Esophagus squamous epithelium (tissue), 5 donors: ENCODE results near the gene CCDC187. TPM values are rescaled to one million over a fixed set of nuclear protein-coding genes. Genes with fewer than 3 reads are reported as not detected.

Source experiments
- DNase-seq: peaks from one replicate; lab custom pipeline; 2025; lab: John Stamatoyannopoulos, UW
- H3K27ac ChIP-seq, 4 donors: fragments of 200-600 bp; sonication (generic); one replicate each; pipeline ENCODE4 v1.5.1; 2016 to 2019; ENCODE audit warnings: mild to moderate bottlenecking in 1 of 4
- H3K27me3 ChIP-seq, 4 donors: fragments of 200-600 bp; sonication (generic); 1 replicate in 3 of 4; 2 replicates in 1 of 4; pipeline versions ENCODE4 v1.5.1 to v1.6.0; 2017 to 2021; ENCODE audit warnings: antibody characterized with exemption in 1 of 4
- H3K36me3 ChIP-seq, 3 donors: fragments of 200-600 bp; sonication (generic); one replicate each; pipeline ENCODE4 v1.5.1; 2016 to 2019
- H3K4me1 ChIP-seq, 3 donors: fragments of 200-600 bp; sonication (generic); one replicate each; pipeline ENCODE4 v1.5.1; 2017 to 2019
- H3K4me3 ChIP-seq, 4 donors: fragments of 200-600 bp; sonication (generic); 1 replicate in 3 of 4; 2 replicates in 1 of 4; pipeline ENCODE4 v1.5.1; 2016 to 2019; ENCODE audit warnings: mild to moderate bottlenecking in 2 of 4, moderate library complexity in 1 of 4
- H3K9me3 ChIP-seq, 3 donors: fragments of 200-600 bp; sonication (generic); one replicate each; pipeline ENCODE4 v1.5.1; 2016 to 2019
- CTCF ChIP-seq, 6 experiments: fragments of 450-650 bp in 4 of 6; fragments of 200-600 bp in 2 of 6; sonication (generic) in 2 of 6; IDR thresholded peaks; one replicate each; pipeline ENCODE4 v1.5.1; 2016 to 2019; ENCODE audit warnings: antibody characterized with exemption in 6 of 6, mild to moderate bottlenecking in 4 of 6, moderate library complexity in 4 of 6
- POLR2A ChIP-seq, 4 donors: fragments of 450-650 bp; IDR thresholded peaks; one replicate each; pipeline ENCODE4 v1.6.1; 2017; ENCODE audit warnings: antibody characterized with exemption in 4 of 4, mild to moderate bottlenecking in 4 of 4, moderate library complexity in 3 of 4
- WGBS, 2 donors: methylation state at CpG; one replicate each; pipeline ENCODE4 v1.1.5; 2018; 5-methylcytosine and 5-hydroxymethylcytosine counted together
- intact Hi-C: fragments of 100-400 bp; cut with DNase I; formaldehyde crosslinking; loops from one replicate; pipeline ENCODE4 v1.15.0; 2022
- total RNA-seq, 4 donors: library from RNA; depleted of rRNA; stranded (reverse); fragments of >200 nt; gene quantifications; one replicate each; pipeline ENCODE4 v1.1.0, GENCODE V29; 2016
- donor health status: DM: yes; HTN: yes; CAD: no.

CCDC187 gene
- total RNA-seq, 4 donors from 2014 or later, result not detected

- intact Hi-C loops, result no loop called here
- Histone ChIP-seq H3K27me3 (peaks cover 0 to 73% (median 0%) of the 10 kb centered on the region in 4 donors), H3K9me3 (no peaks in the 10 kb centered on the region), H3K4me3 (no peak overlapping the region), H3K27ac (no peak overlapping the region), H3K4me1 (peaks cover 0 to 8% (median 0%) of the 10 kb centered on the region in 3 donors), H3K36me3 (no peaks in the 10 kb centered on the region)
- no peak for DNase-seq
- no peak for TF ChIP-seq POLR2A (IDR thresholded peaks at IDR 0.05)
- no peak for TF ChIP-seq CTCF (IDR thresholded peaks at IDR 0.05)
- WGBS, 2 donors, result 20 to 50% methylated on average over 1 of the region's 25 CpGs
These were observed 49.3 kb downstream of the CCDC187 start for GRCh38 chr9:136254381-136255165.

GRCh38 chr9:136253246-136254130 lies 50.4 kb downstream of the CCDC187 start:
- no peak for TF ChIP-seq POLR2A (IDR thresholded peaks at IDR 0.05)
- no peak for TF ChIP-seq CTCF (IDR thresholded peaks at IDR 0.05)
- no peak overlapping the region for H3K4me3 ChIP-seq
- no peak for DNase-seq
- H3K36me3 ChIP-seq, result no peaks in the 10 kb centered on the region
- intact Hi-C loops, result no loop called here
- H3K27ac ChIP-seq, result no peak overlapping the region
- 78 to 87% methylated on average over 9 to 15 of the region's 32 CpGs for WGBS, 2 donors
- peaks cover 0 to 15% (median 0%) of the 10 kb centered on the region in 3 donors for H3K4me1 ChIP-seq
- H3K9me3 ChIP-seq, result no peaks in the 10 kb centered on the region
- peaks cover 0 to 74% (median 0%) of the 10 kb centered on the region in 4 donors for H3K27me3 ChIP-seq

GRCh38 chr9:136252846-136253245 lies 51.0 kb downstream of the CCDC187 start:
- TF ChIP-seq CTCF (IDR thresholded peaks at IDR 0.05), result no peak
- no peak for TF ChIP-seq POLR2A (IDR thresholded peaks at IDR 0.05)
- no peak for DNase-seq
- no peak overlapping the region for H3K27ac ChIP-seq
- whole genome bisulfite sequencing, 2 donors, result 96 to 100% methylated on average over 1 to 5 of the region's 10 CpGs
- H3K9me3 ChIP-seq, result no peaks in the 10 kb centered on the region
- H3K4me1 ChIP-seq, result peaks cover 0 to 22% (median 0%) of the 10 kb centered on the region in 3 donors
- intact Hi-C loops, result no loop called here
- no peaks in the 10 kb centered on the region for H3K36me3 ChIP-seq
- no peak overlapping the region for H3K4me3 ChIP-seq
- peaks cover 0 to 76% (median 0%) of the 10 kb centered on the region in 4 donors for H3K27me3 ChIP-seq

GRCh38 chr9:136252281-136252680 lies 51.6 kb downstream of the CCDC187 start:
- TF ChIP-seq POLR2A (IDR thresholded peaks at IDR 0.05) (no peak), CTCF (IDR thresholded peaks at IDR 0.05) (no peak)
- H3K36me3 ChIP-seq, result no peaks in the 10 kb centered on the region
- peaks cover 0 to 76% (median 0%) of the 10 kb centered on the region in 4 donors for H3K27me3 ChIP-seq
- H3K9me3 ChIP-seq, result no peaks in the 10 kb centered on the region
- no peak for DNase-seq
- intact Hi-C loops, result no loop called here
- H3K27ac ChIP-seq, result no peak overlapping the region
- 92% methylated on average over 8 of the region's 29 CpGs; no CpG with 5 or more reads in 1 of the 2 donors for WGBS, 2 donors
- no peak overlapping the region for H3K4me3 ChIP-seq
- peaks cover 0 to 27% (median 0%) of the 10 kb centered on the region in 3 donors for H3K4me1 ChIP-seq
